ENCODE results near the gene SLC9A8.

Gene SLC9A8

DNA sequence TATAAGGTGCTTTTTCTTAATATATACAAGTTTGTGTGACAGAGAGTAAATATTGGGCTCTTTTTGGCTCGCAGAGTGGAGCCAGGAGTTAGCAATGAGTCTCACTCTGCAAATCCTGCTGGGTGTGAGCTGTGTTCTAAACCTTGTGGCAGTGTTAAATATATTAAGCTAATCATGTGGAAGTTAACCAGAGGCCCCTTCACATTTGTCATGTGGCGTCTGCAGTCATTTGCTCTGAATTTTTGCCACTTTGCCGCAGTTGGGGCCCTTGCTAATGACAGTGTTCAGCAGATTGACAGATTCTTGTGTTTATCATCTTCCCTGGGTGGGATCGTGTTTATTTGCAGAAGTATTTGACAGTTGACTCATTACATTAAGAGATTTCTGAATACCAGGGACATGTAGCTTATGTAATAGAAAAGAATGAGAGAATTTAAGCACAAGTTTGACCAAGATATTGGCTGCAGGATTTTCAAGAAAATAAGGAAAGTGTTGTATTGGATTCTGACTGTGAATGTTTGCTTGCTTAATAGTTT, 64.8 kb downstream of the SLC9A8 start:
- Mint-ChIP-seq H3K4me3 (no peak overlapping the region), H3K9me3 (no peaks in the 10 kb centered on the region), H3K27me3 (no peaks in the 10 kb centered on the region), H3K36me3 (peaks cover 21% of the 10 kb centered on the region), H3K4me1 (no peaks in the 10 kb centered on the region), H3K27ac (no peak overlapping the region)
- DNase-seq (ENCODE audit: low spot score in 2 of 2) (no peak), ATAC-seq (ENCODE audit: low read depth) (no peak)

DNA sequence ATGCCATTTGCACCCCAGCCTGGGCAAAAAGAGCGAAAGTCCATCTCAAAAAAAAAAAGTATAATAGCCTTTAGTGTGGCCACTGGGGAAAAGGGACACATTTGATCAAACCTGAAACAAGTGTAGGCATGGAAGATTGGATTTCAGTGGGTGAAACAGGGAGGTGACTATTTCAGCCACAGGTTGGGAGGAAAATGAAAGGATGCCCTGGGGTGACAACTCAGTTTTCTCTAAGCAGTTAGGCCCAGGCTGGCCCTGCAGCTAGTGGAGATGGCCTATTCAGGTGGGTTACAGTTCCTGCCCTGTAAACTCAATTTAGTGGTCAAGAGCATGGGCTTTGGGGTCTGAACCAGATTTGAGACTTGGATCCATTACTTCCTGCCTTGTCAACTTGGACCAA, 66.3 kb downstream of the SLC9A8 start:
- Mint-ChIP-seq H3K27ac (no peak overlapping the region), H3K4me1 (no peaks in the 10 kb centered on the region), H3K27me3 (no peaks in the 10 kb centered on the region), H3K36me3 (peaks cover 27% of the 10 kb centered on the region), H3K4me3 (no peak overlapping the region), H3K9me3 (no peaks in the 10 kb centered on the region)
- no peak for DNase-seq (ENCODE audit: low spot score in 2 of 2)
- no peak for ATAC-seq (ENCODE audit: low read depth)

DNA sequence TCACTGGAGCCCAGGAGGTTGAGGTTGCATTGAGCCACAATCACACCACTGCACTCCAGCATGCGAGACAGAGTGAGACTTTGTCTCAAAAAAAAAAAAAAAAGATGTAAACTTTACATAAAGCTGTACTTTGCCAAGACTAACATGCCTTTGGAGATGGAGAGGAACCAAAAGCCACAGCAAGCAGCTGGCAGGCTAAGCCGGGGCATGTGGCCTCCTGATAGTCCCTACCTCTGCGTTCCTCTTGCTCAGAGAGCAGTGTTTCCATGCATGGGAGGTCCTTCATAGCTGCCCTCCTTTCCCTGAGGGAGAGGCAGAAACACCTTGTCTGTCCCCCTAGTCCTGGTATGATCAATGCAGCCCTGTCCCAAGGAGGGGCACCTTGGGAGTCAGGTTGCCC, 67.5 kb downstream of the SLC9A8 start:
- peaks cover 25% of the 10 kb centered on the region for H3K36me3 Mint-ChIP-seq

DNA sequence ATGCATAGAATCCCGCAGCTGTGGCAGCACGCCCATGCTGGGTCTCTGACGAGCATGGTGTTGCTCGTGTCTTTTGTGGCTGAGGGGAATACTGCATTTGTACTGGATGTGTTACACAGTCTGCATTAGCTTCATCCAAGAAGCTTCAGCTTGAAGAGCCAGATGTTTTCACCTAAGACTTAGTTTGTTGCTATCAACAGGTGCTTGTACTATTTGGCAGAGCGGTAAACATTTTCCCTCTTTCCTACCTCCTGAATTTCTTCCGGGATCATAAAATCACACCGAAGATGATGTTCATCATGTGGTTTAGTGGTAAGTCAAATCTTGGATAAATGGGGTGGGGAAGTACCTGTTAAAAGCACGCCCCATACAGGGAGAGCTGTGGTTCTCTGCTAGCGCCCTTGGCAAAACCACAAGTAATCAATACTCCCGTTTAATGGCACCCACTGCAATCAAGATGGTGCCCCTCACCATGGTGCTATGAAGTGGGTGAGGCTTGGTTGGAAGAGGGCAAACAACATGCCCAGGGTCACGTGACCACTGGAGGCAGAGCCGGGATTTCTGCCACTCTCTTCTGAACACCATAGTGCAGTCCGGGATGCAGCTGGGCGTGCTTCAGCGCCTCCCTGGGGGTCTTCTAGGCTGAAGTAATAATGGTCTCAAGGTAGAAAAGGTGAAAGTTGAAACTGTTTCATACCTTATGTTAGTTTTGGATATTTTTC, 68.3 kb downstream of the SLC9A8 start:
- H3K27me3 Mint-ChIP-seq = no peaks in the 10 kb centered on the region
- H3K9me3 Mint-ChIP-seq = no peaks in the 10 kb centered on the region
- H3K4me3 Mint-ChIP-seq = no peak overlapping the region
- H3K36me3 Mint-ChIP-seq = peaks cover 25% of the 10 kb centered on the region
- DNase-seq (ENCODE audit: low spot score in 2 of 2) = no peak
- ATAC-seq (ENCODE audit: low read depth) = no peak
- H3K27ac Mint-ChIP-seq = no peak overlapping the region
- H3K4me1 Mint-ChIP-seq = no peaks in the 10 kb centered on the region

More for the DNA sequence above, 67.5 kb downstream of the SLC9A8 start:
- no peak for DNase-seq (ENCODE audit: low spot score in 2 of 2)
- Mint-ChIP-seq H3K4me3 (no peak overlapping the region), H3K27me3 (no peaks in the 10 kb centered on the region), H3K9me3 (no peaks in the 10 kb centered on the region), H3K27ac (no peak overlapping the region), H3K4me1 (no peaks in the 10 kb centered on the region)
- ATAC-seq (ENCODE audit: low read depth) = no peak

DNA sequence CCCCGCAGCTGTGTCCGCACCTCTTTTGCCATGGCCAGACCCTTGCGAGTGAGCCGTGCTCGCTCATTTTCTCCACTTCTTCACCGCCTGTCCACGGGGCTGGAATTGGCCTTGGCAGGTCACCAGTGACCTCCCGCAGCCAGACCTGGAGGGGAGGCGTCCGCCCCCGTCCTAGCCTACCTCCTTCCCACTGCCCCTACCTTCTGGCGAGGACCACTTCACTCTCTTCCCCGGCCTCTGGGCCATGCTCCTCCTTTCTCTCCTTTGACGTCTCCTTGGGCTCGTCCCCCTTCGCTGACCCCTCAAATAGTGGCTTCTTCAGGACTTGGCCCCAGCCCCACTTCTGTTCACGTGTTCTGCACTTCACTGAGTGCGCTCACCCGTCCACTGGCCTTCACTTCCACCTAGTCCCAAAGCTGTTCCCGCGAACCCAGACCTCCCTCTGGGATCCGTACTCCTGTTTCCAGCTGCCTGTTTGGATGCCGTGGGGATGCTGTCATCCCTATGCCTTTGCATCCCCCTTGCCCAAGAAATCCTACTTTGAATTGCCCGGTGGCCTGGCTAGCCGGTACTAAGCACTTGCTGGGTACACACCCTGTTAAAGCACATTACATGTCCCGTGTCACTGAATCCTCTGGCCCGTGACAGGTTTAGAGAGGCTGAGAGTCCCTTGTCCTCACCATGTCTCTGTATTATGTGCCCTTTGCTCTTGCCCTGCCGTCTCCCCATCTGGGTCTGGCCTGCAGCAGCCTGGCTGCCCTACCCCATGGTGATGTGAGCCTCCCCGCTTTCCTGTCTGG, 69.7 kb downstream of the SLC9A8 start:
- Mint-ChIP-seq H3K9me3 (no peaks in the 10 kb centered on the region), H3K27me3 (no peaks in the 10 kb centered on the region), H3K4me1 (no peaks in the 10 kb centered on the region), H3K27ac (no peak overlapping the region), H3K4me3 (no peak overlapping the region), H3K36me3 (peaks cover 30% of the 10 kb centered on the region)
- ATAC-seq (ENCODE audit: low read depth) (no peak), DNase-seq (ENCODE audit: low spot score in 2 of 2) (no peak)

DNA sequence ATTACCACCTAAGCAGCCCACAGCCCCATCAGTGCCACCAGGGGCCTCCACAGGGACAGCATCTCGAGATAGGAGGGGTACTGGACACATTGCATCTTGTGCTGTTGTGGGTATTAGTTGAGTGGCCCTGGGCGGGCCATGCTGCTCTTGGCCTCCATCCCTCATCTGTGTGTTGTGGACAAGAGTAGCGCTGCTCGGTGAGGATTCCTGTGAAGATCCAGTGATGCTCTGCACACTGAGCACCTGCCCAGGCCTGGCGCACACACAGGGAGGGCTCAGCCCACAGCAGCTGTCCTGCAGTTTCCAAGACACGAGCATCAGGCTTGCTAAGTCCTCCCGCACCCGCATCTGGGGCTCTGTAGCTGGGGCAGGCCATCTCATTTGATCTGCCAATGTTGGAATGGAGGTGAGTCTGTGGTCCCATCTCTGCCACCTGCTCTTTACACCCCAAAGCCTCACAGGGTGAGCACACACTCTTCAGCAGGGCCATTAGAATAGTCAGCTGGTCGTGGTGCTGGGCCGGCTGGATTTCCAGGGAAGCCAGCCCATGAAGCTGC, 70.7 kb downstream of the SLC9A8 start:
- ATAC-seq (ENCODE audit: low read depth) = no peak
- H3K27ac Mint-ChIP-seq = no peak overlapping the region

DNA sequence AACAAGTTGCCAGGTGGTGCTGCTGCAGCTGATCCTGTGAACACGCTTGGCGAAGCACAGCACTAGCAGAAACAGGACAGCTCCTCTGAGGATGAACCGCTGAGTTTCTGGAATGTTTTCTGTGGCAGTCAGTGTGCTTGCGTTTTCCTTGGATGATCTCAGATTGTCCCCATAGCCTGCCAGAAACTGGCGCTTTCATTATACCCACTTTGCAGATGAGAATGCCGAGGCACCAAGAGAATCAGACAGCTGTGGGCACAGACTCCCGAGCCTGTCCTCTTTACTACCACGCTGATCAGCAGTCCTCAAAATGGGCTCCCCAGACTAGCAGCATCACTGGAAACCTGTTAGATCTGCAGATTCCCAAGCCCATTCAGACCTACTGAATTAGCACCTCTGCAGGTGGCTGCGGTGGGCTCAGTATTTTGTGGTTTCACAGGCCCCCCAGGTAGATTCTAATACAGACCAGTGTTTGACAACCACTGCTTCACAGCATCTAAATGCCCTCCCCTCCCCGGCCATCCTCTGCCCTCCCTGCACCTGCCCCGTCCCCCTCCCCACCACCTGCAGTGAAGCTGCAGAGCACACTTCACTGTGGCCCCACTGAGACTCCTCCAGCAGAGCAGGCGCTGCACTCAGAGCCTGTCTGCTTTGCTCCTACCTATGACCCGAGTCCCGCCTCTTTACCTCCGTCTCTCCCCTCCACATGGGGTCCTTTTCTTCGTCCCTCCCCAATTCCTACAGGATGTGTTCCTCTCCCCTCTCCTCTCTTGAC, 73.1 kb downstream of the SLC9A8 start:
- H3K36me3 Mint-ChIP-seq = peaks cover 24% of the 10 kb centered on the region
- ATAC-seq (ENCODE audit: low read depth) = no peak
- no peaks in the 10 kb centered on the region for H3K9me3 Mint-ChIP-seq
- H3K27ac Mint-ChIP-seq = no peak overlapping the region
- no peak for DNase-seq (ENCODE audit: low spot score in 2 of 2)
- no peak overlapping the region for H3K4me3 Mint-ChIP-seq
- peaks cover 11% of the 10 kb centered on the region for H3K4me1 Mint-ChIP-seq
- H3K27me3 Mint-ChIP-seq = no peaks in the 10 kb centered on the region

More for the DNA sequence above, 70.7 kb downstream of the SLC9A8 start:
- no peaks in the 10 kb centered on the region for H3K9me3 Mint-ChIP-seq
- no peaks in the 10 kb centered on the region for H3K27me3 Mint-ChIP-seq
- peaks cover 28% of the 10 kb centered on the region for H3K36me3 Mint-ChIP-seq
- peaks cover under 1% of the 10 kb centered on the region for H3K4me1 Mint-ChIP-seq
- no peak for DNase-seq (ENCODE audit: low spot score in 2 of 2)
- no peak overlapping the region for H3K4me3 Mint-ChIP-seq

DNA sequence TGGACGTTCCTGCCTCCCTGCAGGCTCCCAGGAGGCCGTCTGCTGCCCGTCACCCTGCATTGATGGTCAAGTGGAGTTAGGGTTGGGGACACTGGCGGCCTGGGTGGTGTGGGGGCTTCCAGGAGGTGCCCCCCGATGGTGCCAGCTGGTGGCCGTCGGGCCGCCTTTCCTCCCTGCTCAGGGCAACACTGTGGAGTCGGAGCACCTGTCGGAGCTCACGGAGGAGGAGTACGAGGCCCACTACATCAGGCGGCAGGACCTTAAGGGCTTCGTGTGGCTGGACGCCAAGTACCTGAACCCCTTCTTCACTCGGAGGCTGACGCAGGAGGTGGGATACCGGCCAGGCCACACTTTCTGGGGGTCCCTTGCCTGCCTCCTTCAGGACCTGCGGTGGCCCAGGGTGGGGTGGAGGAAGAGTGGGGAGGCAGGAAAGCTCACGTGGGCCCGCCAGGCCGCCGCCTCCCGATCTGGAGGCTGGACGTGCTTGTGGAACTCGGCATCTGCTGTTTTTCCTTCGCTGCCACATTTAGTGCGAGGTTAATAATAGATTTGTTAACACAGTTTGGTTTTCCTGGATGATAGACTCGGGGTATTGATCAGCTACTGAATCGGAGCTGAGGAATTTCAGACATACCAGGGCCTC, 74.1 kb downstream of the SLC9A8 start:
- no peak for DNase-seq (ENCODE audit: low spot score in 2 of 2)
- H3K27me3 Mint-ChIP-seq = no peaks in the 10 kb centered on the region
- H3K4me3 Mint-ChIP-seq = no peak overlapping the region
- H3K36me3 Mint-ChIP-seq = peaks cover 24% of the 10 kb centered on the region
- no peaks in the 10 kb centered on the region for H3K9me3 Mint-ChIP-seq
- no peak for ATAC-seq (ENCODE audit: low read depth)
- peaks cover 11% of the 10 kb centered on the region for H3K4me1 Mint-ChIP-seq
- no peak overlapping the region for H3K27ac Mint-ChIP-seq

DNA sequence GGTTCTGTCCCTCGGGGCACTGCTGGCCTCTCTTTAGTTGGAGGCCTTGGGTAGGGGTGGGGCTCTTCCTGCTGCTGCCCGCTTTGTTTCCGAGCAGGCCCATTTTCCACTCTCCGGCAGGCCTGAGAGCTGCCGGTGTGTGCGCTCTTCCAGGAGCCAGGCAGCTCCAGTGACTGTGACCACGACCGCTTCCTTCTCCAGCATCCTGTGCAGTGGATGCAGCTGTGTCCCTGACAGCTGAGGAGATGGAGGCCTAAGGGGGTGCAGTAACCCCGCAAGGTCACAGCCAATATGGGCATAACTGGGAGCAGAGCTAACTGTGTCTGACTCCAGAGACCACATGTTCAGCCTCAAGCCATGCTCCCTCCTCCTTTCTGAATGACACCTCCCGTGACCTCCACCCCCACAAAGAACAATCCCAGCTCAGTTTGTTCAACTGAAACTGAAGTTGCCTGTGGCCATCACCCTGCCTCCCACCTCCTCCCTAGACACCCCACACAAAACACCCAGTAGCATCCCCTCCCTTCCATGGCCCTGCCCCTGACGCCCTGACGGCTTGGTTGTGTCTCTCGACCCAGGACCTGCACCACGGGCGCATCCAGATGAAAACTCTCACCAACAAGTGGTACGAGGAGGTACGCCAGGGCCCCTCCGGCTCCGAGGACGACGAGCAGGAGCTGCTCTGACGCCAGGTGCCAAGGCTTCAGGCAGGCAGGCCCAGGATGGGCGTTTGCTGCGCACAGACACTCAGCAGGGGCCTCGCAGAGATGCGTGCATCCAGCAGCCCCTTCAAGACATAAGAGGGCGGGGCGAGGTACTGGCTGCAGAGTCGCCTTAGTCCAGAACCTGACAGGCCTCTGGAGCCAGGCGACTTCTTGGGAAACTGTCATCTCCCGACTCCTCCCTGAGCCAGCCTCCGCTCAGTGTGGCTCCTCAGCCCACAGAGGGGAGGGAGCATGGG, 74.9 kb downstream of the SLC9A8 start:
- Mint-ChIP-seq H3K4me1 (peaks cover 11% of the 10 kb centered on the region), H3K4me3 (no peak overlapping the region), H3K27me3 (no peaks in the 10 kb centered on the region), H3K9me3 (no peaks in the 10 kb centered on the region), H3K36me3 (peaks cover 18% of the 10 kb centered on the region), H3K27ac (no peak overlapping the region)
- no peak for DNase-seq (ENCODE audit: low spot score in 2 of 2)
- no peak for ATAC-seq (ENCODE audit: low read depth)

DNA sequence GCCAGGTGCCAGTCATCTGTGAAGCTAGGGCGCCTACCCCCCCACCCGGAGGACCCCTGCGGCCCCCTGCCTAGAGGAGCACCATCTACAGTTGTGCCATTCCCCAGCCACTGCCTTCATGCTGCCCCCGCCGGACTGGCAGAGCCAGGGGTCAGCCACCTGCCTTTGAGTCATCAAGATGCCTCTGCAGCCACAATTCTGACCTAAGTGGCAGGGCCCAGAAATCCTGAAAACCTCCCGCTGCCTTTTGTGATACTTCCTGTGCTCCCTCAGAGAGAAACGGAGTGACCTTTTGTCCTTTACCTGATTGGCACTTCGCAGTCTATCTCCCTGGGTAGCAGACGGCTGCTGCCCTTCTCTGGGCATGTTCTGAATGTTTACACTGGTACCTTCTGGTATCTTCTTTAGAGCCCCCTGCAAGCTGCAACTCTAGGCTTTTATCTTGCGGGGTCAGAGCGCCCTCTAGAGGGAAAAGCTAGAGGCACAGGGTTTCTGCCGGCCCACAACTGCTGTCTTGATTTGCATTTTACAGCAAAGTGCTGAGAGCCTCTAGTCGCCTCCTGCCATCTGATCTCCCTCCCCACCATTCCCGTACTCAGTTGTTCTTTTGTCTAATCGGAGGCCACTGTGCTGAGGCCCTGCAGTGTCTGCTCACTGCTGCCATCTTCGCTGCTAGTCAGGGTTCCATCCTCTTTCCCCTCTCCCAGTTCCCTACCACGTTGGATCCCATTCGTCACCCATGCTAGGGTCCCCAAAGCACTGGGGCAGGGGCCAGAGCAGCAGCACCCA, 75.8 kb downstream of the SLC9A8 start:
- Mint-ChIP-seq H3K4me3 (no peak overlapping the region), H3K36me3 (peaks cover 14% of the 10 kb centered on the region), H3K4me1 (peaks cover 13% of the 10 kb centered on the region), H3K9me3 (no peaks in the 10 kb centered on the region), H3K27ac (peak overlapping the region; percentile 63), H3K27me3 (no peaks in the 10 kb centered on the region)
- ATAC-seq (ENCODE audit: low read depth) (peak; percentile 84), DNase-seq (ENCODE audit: low spot score in 2 of 2) (peak; percentile 65 to 68)

DNA sequence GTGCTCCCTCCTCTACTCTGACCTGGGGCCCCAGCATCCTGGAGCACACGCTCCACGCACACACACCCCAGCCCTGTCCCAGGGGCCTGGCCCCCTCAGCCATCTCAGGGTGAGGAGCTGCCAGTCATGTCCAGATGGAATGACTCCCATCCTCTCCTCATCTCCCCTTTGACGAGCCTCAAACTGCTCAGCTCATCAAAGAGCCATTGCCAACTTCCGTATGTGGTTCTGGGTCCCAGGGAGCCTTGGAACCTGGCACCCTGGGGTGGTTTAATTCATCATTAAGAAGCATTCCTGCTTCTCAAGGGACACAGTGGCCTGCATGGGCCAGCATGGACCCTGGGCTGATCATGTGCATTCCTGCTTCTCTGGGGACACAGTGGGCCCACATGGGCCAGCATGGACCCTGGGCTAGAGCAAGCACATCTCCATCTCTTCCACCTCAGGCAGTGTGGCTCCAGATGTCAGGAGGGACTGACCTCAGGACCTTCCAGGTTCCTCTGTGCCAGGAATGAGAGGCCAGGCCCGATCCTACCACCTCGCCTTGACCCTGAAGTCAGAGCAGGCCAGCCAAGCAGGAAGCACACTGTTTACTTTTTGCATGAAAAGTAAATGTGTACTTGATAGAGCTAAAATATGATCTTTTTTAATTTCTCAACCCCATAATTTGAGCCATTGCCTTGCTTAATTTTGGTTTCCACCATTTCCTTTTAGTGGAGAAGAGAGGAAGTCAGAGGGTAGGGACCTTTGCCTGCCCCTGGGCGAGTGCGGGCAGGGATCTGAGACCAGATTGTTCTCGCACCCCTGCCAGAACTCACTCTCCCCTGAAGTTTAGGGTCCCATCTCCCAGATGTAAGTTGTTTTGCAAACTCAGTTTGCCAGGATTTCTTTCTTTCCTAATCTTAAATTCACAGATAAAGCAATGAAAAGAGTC, 76.6 kb downstream of the SLC9A8 start:
- H3K27ac Mint-ChIP-seq = peak overlapping the region; percentile 63
- DNase-seq (ENCODE audit: low spot score in 2 of 2) (no peak), ATAC-seq (ENCODE audit: low read depth) (no peak)
- H3K9me3 Mint-ChIP-seq = no peaks in the 10 kb centered on the region
- H3K4me3 Mint-ChIP-seq = no peak overlapping the region
- peaks cover 12% of the 10 kb centered on the region for H3K36me3 Mint-ChIP-seq
- peaks cover 20% of the 10 kb centered on the region for H3K4me1 Mint-ChIP-seq
- no peaks in the 10 kb centered on the region for H3K27me3 Mint-ChIP-seq
